Neural progenitor cell (in vitro differentiated cells): ENCODE results near the gene TPD52L1. TPM values are rescaled to one million over a fixed set of nuclear protein-coding genes. Genes with fewer than 3 reads are reported as not detected.
"Not testable (repeated sequence)": the region's sequence is repeated elsewhere in the genome, so short reads cannot be mapped to it uniquely, and the experiment has no call there.

Experiments used
- DNase-seq: peaks from one replicate; pipeline ENCODE4 v3.0.0-alpha.2; 2016; ENCODE audit warnings: low spot score
- H2AFZ ChIP-seq: fragments of 200-600 bp; sonication (generic); replicated peaks from 2 replicates; pipeline ENCODE4 v1.6.1; 2016; ENCODE audit warnings: antibody characterized with exemption
- H3F3A ChIP-seq: fragments of 200-600 bp; sonication (generic); 2 replicates; pipeline ENCODE4 v1.6.1; 2016; ENCODE audit warnings: antibody characterized with exemption, low read depth
- H3K27ac ChIP-seq: fragments of 200-600 bp; sonication (generic); 2 replicates; pipeline ENCODE4 v1.5.1; 2016; ENCODE audit warnings: mild to moderate bottlenecking
- H3K27me3 ChIP-seq: fragments of 200-600 bp; sonication (generic); 2 replicates; pipeline ENCODE4 v1.6.1; 2016; ENCODE audit warnings: mild to moderate bottlenecking, moderate library complexity
- H3K36me3 ChIP-seq: fragments of 200-600 bp; sonication (generic); 2 replicates; pipeline ENCODE4 v1.5.1; 2016
- H3K4me1 ChIP-seq: fragments of 200-600 bp; sonication (generic); 2 replicates; pipeline ENCODE4 v1.6.1; 2016; ENCODE audit warnings: mixed run types
- H3K4me2 ChIP-seq: fragments of 200-600 bp; sonication (generic); 2 replicates; pipeline ENCODE4 v1.6.1; 2016
- H3K4me3 ChIP-seq: fragments of 200-600 bp; sonication (generic); 2 replicates; pipeline ENCODE4 v1.5.1; 2016
- H3K79me2 ChIP-seq: fragments of 200-600 bp; sonication (generic); 2 replicates; pipeline ENCODE4 v1.6.1; 2016; ENCODE audit warnings: low read depth
- H3K9ac ChIP-seq: fragments of 200-600 bp; sonication (generic); 2 replicates; pipeline ENCODE4 v1.6.1; 2016
- H3K9me3 ChIP-seq: fragments of 200-600 bp; sonication (generic); 2 replicates; pipeline ENCODE4 v1.5.1; 2016; ENCODE audit warnings: low read depth
- H4K20me1 ChIP-seq: fragments of 200-600 bp; sonication (generic); 2 replicates; pipeline ENCODE4 v1.6.1; 2016; ENCODE audit warnings: low read depth
- H3K27ac Mint-ChIP-seq: 3 replicates; pipeline ENCODE4 v1.8.0; 2021; ENCODE audit warnings: mixed read lengths
- H3K27me3 Mint-ChIP-seq: 2 replicates; pipeline ENCODE4 v1.8.0; 2022; ENCODE audit warnings: low read depth, mild to moderate bottlenecking, inconsistent platforms, moderate library complexity, mixed read lengths; ENCODE audit not compliant: insufficient read depth
- H3K36me3 Mint-ChIP-seq: 3 replicates; pipeline ENCODE4 v1.8.0; 2021; ENCODE audit warnings: mixed read lengths
- H3K4me1 Mint-ChIP-seq: 3 replicates; pipeline ENCODE4 v1.8.0; 2021; ENCODE audit warnings: mixed read lengths
- H3K4me3 Mint-ChIP-seq: 3 replicates; pipeline ENCODE4 v1.8.0; 2021; ENCODE audit warnings: mild to moderate bottlenecking, moderate library complexity, mixed read lengths
- H3K9me3 Mint-ChIP-seq: 3 replicates; pipeline ENCODE4 v1.8.0; 2020; ENCODE audit warnings: mixed read lengths
- EZH2 ChIP-seq: fragments of 200-600 bp; sonication (generic); IDR thresholded peaks from 2 replicates; pipeline ENCODE4 v1.6.1; 2017; ENCODE audit warnings: antibody characterized with exemption, mild to moderate bottlenecking, moderate library complexity
- EZH2phosphoT487 ChIP-seq: fragments of 200-600 bp; sonication (generic); IDR thresholded peaks from 2 replicates; pipeline ENCODE4 v1.6.1; 2017; ENCODE audit warnings: antibody characterized with exemption
- total RNA-seq: library from RNA; depleted of rRNA; stranded (reverse); fragments of >200 nt; gene quantifications from 2 replicates; pipeline ENCODE4 v1.2.3, GENCODE V29; 2015; ENCODE audit warnings: low replicate concordance
- TF ChIP-seq, protein P1 (sequence below): fragments of 200-600 bp; sonication (generic); IDR thresholded peaks from 2 replicates; pipeline ENCODE4 v1.5.1; 2017; ENCODE audit warnings: antibody characterized with exemption, mild to moderate bottlenecking

The TPD52L1 gene
- total RNA-seq, 1 donor from 2014 or later: 9.5 TPM

DNA sequence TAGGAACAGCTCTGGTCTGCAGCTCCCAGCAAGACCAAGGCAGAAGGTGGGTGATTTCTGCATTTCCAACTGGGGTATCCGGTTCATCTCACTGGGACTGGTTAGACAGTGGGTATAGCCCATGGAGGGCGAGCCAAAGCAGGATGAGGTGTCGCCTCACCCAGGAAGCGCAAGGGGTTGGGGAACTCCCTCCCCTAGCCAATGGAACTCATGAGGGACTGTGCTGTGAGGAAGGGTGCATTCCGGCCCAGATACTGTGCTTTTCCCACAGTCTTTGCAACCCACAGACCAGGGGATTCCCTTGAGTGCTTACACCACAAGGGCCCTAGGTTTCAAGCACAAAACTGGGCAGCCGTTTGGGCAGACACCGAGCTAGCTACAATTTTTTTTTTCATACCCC lies 126.4 kb downstream of the TPD52L1 start:
- no peaks in the 10 kb centered on the region for H4K20me1 ChIP-seq
- H3K9me3 Mint-ChIP-seq: peaks cover 41% of the 10 kb centered on the region
- peaks cover 4% of the 10 kb centered on the region for H3K36me3 ChIP-seq
- no peak overlapping the region for H3K27ac ChIP-seq
- TF ChIP-seq EZH2phosphoT487 (no peak), EZH2 (no peak)
- TF ChIP-seq, protein P1, sequence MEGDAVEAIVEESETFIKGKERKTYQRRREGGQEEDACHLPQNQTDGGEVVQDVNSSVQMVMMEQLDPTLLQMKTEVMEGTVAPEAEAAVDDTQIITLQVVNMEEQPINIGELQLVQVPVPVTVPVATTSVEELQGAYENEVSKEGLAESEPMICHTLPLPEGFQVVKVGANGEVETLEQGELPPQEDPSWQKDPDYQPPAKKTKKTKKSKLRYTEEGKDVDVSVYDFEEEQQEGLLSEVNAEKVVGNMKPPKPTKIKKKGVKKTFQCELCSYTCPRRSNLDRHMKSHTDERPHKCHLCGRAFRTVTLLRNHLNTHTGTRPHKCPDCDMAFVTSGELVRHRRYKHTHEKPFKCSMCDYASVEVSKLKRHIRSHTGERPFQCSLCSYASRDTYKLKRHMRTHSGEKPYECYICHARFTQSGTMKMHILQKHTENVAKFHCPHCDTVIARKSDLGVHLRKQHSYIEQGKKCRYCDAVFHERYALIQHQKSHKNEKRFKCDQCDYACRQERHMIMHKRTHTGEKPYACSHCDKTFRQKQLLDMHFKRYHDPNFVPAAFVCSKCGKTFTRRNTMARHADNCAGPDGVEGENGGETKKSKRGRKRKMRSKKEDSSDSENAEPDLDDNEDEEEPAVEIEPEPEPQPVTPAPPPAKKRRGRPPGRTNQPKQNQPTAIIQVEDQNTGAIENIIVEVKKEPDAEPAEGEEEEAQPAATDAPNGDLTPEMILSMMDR: no peak
- peaks cover 23% of the 10 kb centered on the region for H3K79me2 ChIP-seq
- no peak overlapping the region for H3K4me2 ChIP-seq
- H3K4me3 Mint-ChIP-seq: no peak overlapping the region
- H3K27me3 ChIP-seq: no peaks in the 10 kb centered on the region
- H3K27ac Mint-ChIP-seq: no peak overlapping the region
- H3K4me3 ChIP-seq: no peak overlapping the region
- peaks cover 5% of the 10 kb centered on the region for H3K4me1 Mint-ChIP-seq
- peaks cover 58% of the 10 kb centered on the region for H3K36me3 Mint-ChIP-seq
- H2AFZ ChIP-seq: no peak overlapping the region
- no peaks in the 10 kb centered on the region for H3K27me3 Mint-ChIP-seq
- no peak for DNase-seq
- no peaks in the 10 kb centered on the region for H3K4me1 ChIP-seq
- H3F3A ChIP-seq: no peaks in the 10 kb centered on the region
- no peak overlapping the region for H3K9ac ChIP-seq
- no peaks in the 10 kb centered on the region for H3K9me3 ChIP-seq

DNA sequence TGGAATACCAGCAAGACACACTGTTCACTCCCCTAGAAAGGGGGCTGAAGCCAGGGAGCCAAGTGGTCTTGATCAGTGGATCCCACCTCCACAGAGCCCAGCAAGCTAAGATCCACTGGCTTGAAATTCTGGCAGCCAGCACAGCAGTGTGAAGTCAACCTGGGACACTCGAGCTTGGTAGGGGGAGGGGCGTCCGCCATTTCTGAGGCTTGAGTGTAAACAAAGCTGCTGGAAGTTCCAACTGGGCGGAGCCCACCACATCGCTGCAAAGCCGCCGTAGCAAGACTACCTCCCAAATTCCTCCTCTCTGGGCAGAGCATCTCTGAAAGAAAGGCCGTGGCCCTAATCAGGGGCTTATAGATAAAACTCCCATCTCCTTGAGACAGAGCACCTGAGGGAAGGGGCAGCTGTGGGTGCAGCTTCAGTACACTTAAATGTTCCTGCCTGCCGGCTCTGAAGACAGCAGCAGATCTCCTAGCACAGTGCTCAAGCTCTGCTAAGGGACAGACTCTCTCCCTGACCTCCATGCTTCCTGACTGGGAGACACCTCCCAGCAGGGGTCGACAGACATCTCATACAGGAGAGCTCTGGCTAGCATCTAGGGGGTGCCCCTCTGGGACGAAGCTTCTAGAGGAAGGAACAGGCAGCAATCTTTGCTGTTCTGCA lies 126.9 kb downstream of the TPD52L1 start:
- not testable (repeated sequence) for H3K27ac Mint-ChIP-seq, H3K4me3 Mint-ChIP-seq, H3K36me3 ChIP-seq, H3K27me3 ChIP-seq, H3K4me1 Mint-ChIP-seq, H3F3A ChIP-seq, H3K4me3 ChIP-seq, H4K20me1 ChIP-seq, H3K4me1 ChIP-seq, H3K9me3 ChIP-seq, H3K27me3 Mint-ChIP-seq, H3K4me2 ChIP-seq, H3K9ac ChIP-seq, H2AFZ ChIP-seq, H3K27ac ChIP-seq
- H3K9me3 Mint-ChIP-seq: peaks cover 44% of the 10 kb centered on the region
- peaks cover 61% of the 10 kb centered on the region for H3K36me3 Mint-ChIP-seq
- H3K79me2 ChIP-seq: peaks cover 23% of the 10 kb centered on the region
- DNase-seq: peak; percentile 51

GRCh38 chr6:125282470-125282869 lies 128.9 kb downstream of the TPD52L1 start:
- H3K36me3 Mint-ChIP-seq: peaks cover 76% of the 10 kb centered on the region
- not testable (repeated sequence) for H3K9ac ChIP-seq, H3K4me1 ChIP-seq, H4K20me1 ChIP-seq, H3K4me3 ChIP-seq, H3K27me3 Mint-ChIP-seq, H3K27ac ChIP-seq, H3K9me3 ChIP-seq, H3K4me1 Mint-ChIP-seq, H2AFZ ChIP-seq, H3K27me3 ChIP-seq, H3K4me3 Mint-ChIP-seq, DNase-seq, H3F3A ChIP-seq, H3K4me2 ChIP-seq, H3K27ac Mint-ChIP-seq
- H3K79me2 ChIP-seq: peaks cover 26% of the 10 kb centered on the region
- peaks cover 18% of the 10 kb centered on the region for H3K36me3 ChIP-seq
- peaks cover 55% of the 10 kb centered on the region for H3K9me3 Mint-ChIP-seq

- H3K4me3 ChIP-seq: no peak overlapping the region
- H3K36me3 ChIP-seq: peaks cover 23% of the 10 kb centered on the region
- peaks cover 5% of the 10 kb centered on the region for H3K9me3 ChIP-seq
- Mint-ChIP-seq H3K4me1 (no peaks in the 10 kb centered on the region), H3K27me3 (no peaks in the 10 kb centered on the region), H3K9me3 (peaks cover 61% of the 10 kb centered on the region), H3K4me3 (no peak overlapping the region), H3K27ac (no peak overlapping the region), H3K36me3 (peaks cover 78% of the 10 kb centered on the region)
- no peaks in the 10 kb centered on the region for H3K27me3 ChIP-seq
- no peak overlapping the region for H3K27ac ChIP-seq
- no peaks in the 10 kb centered on the region for H3K4me1 ChIP-seq
- H3F3A ChIP-seq: no peaks in the 10 kb centered on the region
- H3K9ac ChIP-seq: no peak overlapping the region
- no peak overlapping the region for H3K4me2 ChIP-seq
- H3K79me2 ChIP-seq: peaks cover 26% of the 10 kb centered on the region
- no peak for DNase-seq
- H2AFZ ChIP-seq: no peak overlapping the region
- H4K20me1 ChIP-seq: no peaks in the 10 kb centered on the region
- TF ChIP-seq EZH2: no peak
- TF ChIP-seq EZH2phosphoT487: no peak
- TF ChIP-seq, protein P1: no peak
These were observed 131.8 kb downstream of the TPD52L1 start for GRCh38 chr6:125285353-125285752.
